MG63 (cell line): Measurements from ENCODE around the gene ATG10. TPM values are rescaled to one million over a fixed set of nuclear protein-coding genes. Genes with fewer than 3 reads are reported as not detected.
"Not testable (repeated sequence)": the region's sequence is repeated elsewhere in the genome, so short reads cannot be mapped to it uniquely, and the experiment has no call there.

Source experiments
- DNase-seq: peaks from one replicate; pipeline ENCODE4 v3.0.0-alpha.2; 2020
- H3K27me3 ChIP-seq: fragments of 250-450 bp; sonication (Bioruptor Pico); 2 replicates; pipeline ENCODE4 v1.5.1; 2020; ENCODE audit warnings: mild to moderate bottlenecking, moderate library complexity
- H3K36me3 ChIP-seq: fragments of 250-450 bp; sonication (Bioruptor Pico); 2 replicates; pipeline ENCODE4 v1.5.1; 2020; ENCODE audit warnings: mild to moderate bottlenecking, moderate library complexity
- H3K4me3 ChIP-seq: fragments of 250-450 bp; sonication (Bioruptor Pico); 2 replicates; pipeline ENCODE4 v1.5.1; 2020; ENCODE audit warnings: mild to moderate bottlenecking, moderate library complexity
- H3K9me3 ChIP-seq: fragments of 250-450 bp; sonication (Bioruptor Pico); 2 replicates; pipeline ENCODE4 v1.5.1; 2020; ENCODE audit warnings: mild to moderate bottlenecking, moderate library complexity
- total RNA-seq: library from RNA; depleted of rRNA; stranded (reverse); fragments of >200 nt; shearing (Covaris generic); gene quantifications from 2 replicates; pipeline ENCODE4 v1.2.3, GENCODE V29; 2014; ENCODE audit warnings: low replicate concordance

ATG10 gene
- total RNA-seq, 1 experiment from 2014 or later, result 3.1 TPM

- H3K4me3 ChIP-seq, result no peak overlapping the region
- H3K36me3 ChIP-seq, result no peaks in the 10 kb centered on the region
- no peaks in the 10 kb centered on the region for H3K9me3 ChIP-seq
- DNase-seq, result no peak
- no peaks in the 10 kb centered on the region for H3K27me3 ChIP-seq
Measured at GRCh38 chr5:82073179-82073578, 101.4 kb downstream of the ATG10 start.

- no peaks in the 10 kb centered on the region for H3K36me3 ChIP-seq
- H3K9me3 ChIP-seq, result no peaks in the 10 kb centered on the region
- no peak overlapping the region for H3K4me3 ChIP-seq
- no peaks in the 10 kb centered on the region for H3K27me3 ChIP-seq
- DNase-seq, result no peak
Measured at GRCh38 chr5:82074950-82075349, 103.1 kb downstream of the ATG10 start.

GRCh38 chr5:82077496-82077895 lies 105.7 kb downstream of the ATG10 start:
- Histone ChIP-seq H3K4me3 (no peak overlapping the region), H3K27me3 (no peaks in the 10 kb centered on the region), H3K36me3 (no peaks in the 10 kb centered on the region), H3K9me3 (peaks cover 3% of the 10 kb centered on the region; the same call in 1 of the 2 replicates)
- DNase-seq, result no peak

- Histone ChIP-seq H3K27me3 (no peaks in the 10 kb centered on the region), H3K36me3 (no peaks in the 10 kb centered on the region), H3K9me3 (no peaks in the 10 kb centered on the region), H3K4me3 (no peak overlapping the region)
- DNase-seq, result no peak
Measured at GRCh38 chr5:82091617-82092016, 119.8 kb downstream of the ATG10 start.

- no peak overlapping the region for H3K4me3 ChIP-seq
- DNase-seq, result no peak
- H3K36me3 ChIP-seq, result no peaks in the 10 kb centered on the region
- no peaks in the 10 kb centered on the region for H3K9me3 ChIP-seq
- no peaks in the 10 kb centered on the region for H3K27me3 ChIP-seq
Measured at GRCh38 chr5:82095536-82095935, 123.7 kb downstream of the ATG10 start.

- Histone ChIP-seq H3K4me3 (no peak overlapping the region), H3K27me3 (no peaks in the 10 kb centered on the region), H3K36me3 (no peaks in the 10 kb centered on the region), H3K9me3 (no peaks in the 10 kb centered on the region)
- no peak for DNase-seq
Measured at GRCh38 chr5:82096249-82096648, 124.4 kb downstream of the ATG10 start.

- H3K27me3 ChIP-seq, result no peaks in the 10 kb centered on the region
- no peaks in the 10 kb centered on the region for H3K9me3 ChIP-seq
- no peak for DNase-seq
- H3K36me3 ChIP-seq, result no peaks in the 10 kb centered on the region
- no peak overlapping the region for H3K4me3 ChIP-seq
Measured at GRCh38 chr5:82100303-82101077, 128.7 kb downstream of the ATG10 start.

GRCh38 chr5:82104872-82105271 lies 133.0 kb downstream of the ATG10 start:
- Histone ChIP-seq H3K36me3 (no peaks in the 10 kb centered on the region), H3K27me3 (no peaks in the 10 kb centered on the region), H3K4me3 (no peak overlapping the region), H3K9me3 (no peaks in the 10 kb centered on the region)
- no peak for DNase-seq

GRCh38 chr5:82105457-82105856 lies 133.6 kb downstream of the ATG10 start:
- no peaks in the 10 kb centered on the region for H3K9me3 ChIP-seq
- H3K4me3 ChIP-seq, result no peak overlapping the region
- no peak for DNase-seq
- H3K27me3 ChIP-seq, result no peaks in the 10 kb centered on the region
- H3K36me3 ChIP-seq, result no peaks in the 10 kb centered on the region

- Histone ChIP-seq H3K36me3 (no peaks in the 10 kb centered on the region), H3K9me3 (no peaks in the 10 kb centered on the region), H3K27me3 (no peaks in the 10 kb centered on the region), H3K4me3 (no peak overlapping the region)
- no peak for DNase-seq
Measured at GRCh38 chr5:82106207-82106606, 134.4 kb downstream of the ATG10 start.

- no peak for DNase-seq
- Histone ChIP-seq H3K27me3 (no peaks in the 10 kb centered on the region), H3K4me3 (no peak overlapping the region), H3K9me3 (no peaks in the 10 kb centered on the region), H3K36me3 (no peaks in the 10 kb centered on the region)
Measured at GRCh38 chr5:82106756-82107155, 134.9 kb downstream of the ATG10 start.

- no peak overlapping the region for H3K4me3 ChIP-seq
- H3K36me3 ChIP-seq, result no peaks in the 10 kb centered on the region
- H3K9me3 ChIP-seq, result no peaks in the 10 kb centered on the region
- DNase-seq, result no peak
- H3K27me3 ChIP-seq, result no peaks in the 10 kb centered on the region
Measured at GRCh38 chr5:82107267-82107666, 135.4 kb downstream of the ATG10 start.

GRCh38 chr5:82109013-82109412 lies 137.2 kb downstream of the ATG10 start:
- Histone ChIP-seq H3K27me3 (no peaks in the 10 kb centered on the region), H3K9me3 (no peaks in the 10 kb centered on the region), H3K4me3 (no peak overlapping the region), H3K36me3 (no peaks in the 10 kb centered on the region)
- no peak for DNase-seq

GRCh38 chr5:82109915-82110314 lies 138.1 kb downstream of the ATG10 start:
- not testable (repeated sequence) for H3K27me3 ChIP-seq, H3K36me3 ChIP-seq, DNase-seq

GRCh38 chr5:82111191-82111590 lies 139.4 kb downstream of the ATG10 start:
- Histone ChIP-seq H3K4me3 (no peak overlapping the region), H3K9me3 (no peaks in the 10 kb centered on the region), H3K27me3 (no peaks in the 10 kb centered on the region), H3K36me3 (no peaks in the 10 kb centered on the region)
- DNase-seq, result no peak

More at GRCh38 chr5:82109915-82110314, 138.1 kb downstream of the ATG10 start:
- H3K4me3 ChIP-seq, H3K9me3 ChIP-seq: not testable (repeated sequence)

- DNase-seq, result no peak
- no peak overlapping the region for H3K4me3 ChIP-seq
- no peaks in the 10 kb centered on the region for H3K9me3 ChIP-seq
- H3K36me3 ChIP-seq, result no peaks in the 10 kb centered on the region
- H3K27me3 ChIP-seq, result no peaks in the 10 kb centered on the region
Measured at GRCh38 chr5:82115858-82116257, 144.0 kb downstream of the ATG10 start.

GRCh38 chr5:82119889-82120288 lies 148.1 kb downstream of the ATG10 start:
- no peaks in the 10 kb centered on the region for H3K9me3 ChIP-seq
- no peak overlapping the region for H3K4me3 ChIP-seq
- no peaks in the 10 kb centered on the region for H3K27me3 ChIP-seq
- no peaks in the 10 kb centered on the region for H3K36me3 ChIP-seq
- no peak for DNase-seq

GRCh38 chr5:82129723-82130285 lies 158.0 kb downstream of the ATG10 start:
- peaks cover 2% of the 10 kb centered on the region; the same call in 1 of the 2 replicates for H3K9me3 ChIP-seq
- no peaks in the 10 kb centered on the region for H3K27me3 ChIP-seq
- DNase-seq, result no peak
- no peaks in the 10 kb centered on the region for H3K36me3 ChIP-seq
- H3K4me3 ChIP-seq, result no peak overlapping the region
